GM12801 (cell line): Measurements from ENCODE around the gene FGGY.

ENCODE experiments used
- CTCF ChIP-seq: IDR thresholded peaks from one replicate; pipeline ENCODE4 v1.5.1; 2011; ENCODE audit warnings: control low read depth; ENCODE audit not compliant: insufficient read length; ENCODE audit errors: extremely low read depth

The FGGY gene

GRCh38 chr1:59401581-59401980, 104.7 kb downstream of the FGGY start:
- TF ChIP-seq CTCF: no peak

GRCh38 chr1:59404796-59405195, 107.9 kb downstream of the FGGY start:
- TF ChIP-seq CTCF: no peak

- TF ChIP-seq CTCF: no peak
Measured at GRCh38 chr1:59406437-59407164, 109.7 kb downstream of the FGGY start.

GRCh38 chr1:59408608-59409240, 111.8 kb downstream of the FGGY start:
- no peak for TF ChIP-seq CTCF

GRCh38 chr1:59409549-59409948, 112.7 kb downstream of the FGGY start:
- no peak for TF ChIP-seq CTCF

- TF ChIP-seq CTCF: no peak
Measured at GRCh38 chr1:59409986-59410385, 113.1 kb downstream of the FGGY start.

GRCh38 chr1:59410457-59410856, 113.6 kb downstream of the FGGY start:
- no peak for TF ChIP-seq CTCF
